ENCODE data around the gene UBFD1. TPM values are rescaled to one million over a fixed set of nuclear protein-coding genes. Genes with fewer than 3 reads are reported as not detected.
"Not testable (repeated sequence)": the region's sequence is repeated elsewhere in the genome, so short reads cannot be mapped to it uniquely, and the experiment has no call there.

The UBFD1 gene
- polyA plus RNA-seq, 2 of the 4 experiments (the other 2 are of a cell fraction): 60.0 to 78.0 TPM

- POLR2A ChIA-PET: no interaction called here
- CTCF ChIA-PET: interaction anchor here (0.8 to 2.0 kb wide), 2 partner anchors 11 to 22 kb away, joined by 3 to 5 read pairs; partner anchors contain the start of gene UBFD1
- WGBS (ENCODE audit: missing lambda C conversion rate): 92% methylated on average over 4 of the region's 4 CpGs
These were observed 21.8 kb downstream of the UBFD1 start for GRCh38 chr16:23579371-23579770.

GRCh38 chr16:23580391-23580790 is 22.9 kb downstream of the UBFD1 start:
- ATAC-seq (no peak), DNase-seq (ENCODE audit: low read depth in 1 of 2, low spot score in 1 of 2) (no peak), FAIRE-seq (no peak)
- H3K27ac ChIP-seq: no peak overlapping the region
- TF ChIP-seq CBX2 (IDR thresholded peaks at IDR 0.05; ENCODE audit: borderline replicate concordance, low read depth) (no peak), E2F6 (IDR thresholded peaks at IDR 0.05; ENCODE audit: borderline replicate concordance, low read depth) (no peak), FOSL2 (IDR thresholded peaks at IDR 0.05) (no peak), FOSL2 (CRISPR knock-in tag; IDR thresholded peaks at IDR 0.05) (no peak), FOSB (CRISPR knock-in tag; IDR thresholded peaks at IDR 0.05) (no peak), ESRRA (IDR thresholded peaks at IDR 0.05; ENCODE audit: borderline replicate concordance, low read length) (no peak), CBX8 (IDR thresholded peaks at IDR 0.05) (no peak), TP53 (CRISPR knock-in tag; IDR thresholded peaks at IDR 0.05) (no peak), GATA3 (IDR thresholded peaks at IDR 0.05; ENCODE audit: borderline replicate concordance) (no peak), MAZ (IDR thresholded peaks at IDR 0.05; ENCODE audit: borderline replicate concordance, low read depth, low read length) (no peak), ELK1 (IDR thresholded peaks at IDR 0.05; ENCODE audit: low read depth, low read length) (no peak), JUNB (IDR thresholded peaks at IDR 0.05) (no peak), HOXB5 (CRISPR knock-in tag; IDR thresholded peaks at IDR 0.05) (no peak)
- ChIA-PET POLR2A (no interaction called here), CTCF (interaction anchor here (2.0 kb wide), 1 partner anchor 10 kb away, joined by 5 read pairs; no protein-coding TSS in a partner anchor)
- no peak overlapping the region for H3K4me2 ChIP-seq
- H3K9me3 ChIP-seq: no peaks in the 10 kb centered on the region
- H3K4me3 ChIP-seq: no peak overlapping the region
- no peaks in the 10 kb centered on the region for H3K4me1 ChIP-seq

More at GRCh38 chr16:23579371-23579770, 21.8 kb downstream of the UBFD1 start:
- H3K27ac ChIP-seq: no peak overlapping the region
- ATAC-seq (no peak), DNase-seq (ENCODE audit: low read depth in 1 of 2, low spot score in 1 of 2) (no peak), FAIRE-seq (no peak)
- no peaks in the 10 kb centered on the region for H3K4me1 ChIP-seq
- H3K9me3 ChIP-seq: no peaks in the 10 kb centered on the region
- TF ChIP-seq POLR2AphosphoS2 (conservative IDR thresholded peaks at IDR 0.05; ENCODE audit: low read length) (no peak), ZC3H11A (IDR thresholded peaks at IDR 0.05) (no peak), SREBF2 (IDR thresholded peaks at IDR 0.05) (no peak), POLR2A (IDR thresholded peaks at IDR 0.05; ENCODE audit: low read length) (no peak), NFE2L2 (conservative IDR thresholded peaks at IDR 0.05; ENCODE audit: low read length) (no peak), JUN (IDR thresholded peaks at IDR 0.05) (no peak), HOXB13 (CRISPR knock-in tag; IDR thresholded peaks at IDR 0.05; ENCODE audit: low read depth) (no peak)
- no peak overlapping the region for H3K4me3 ChIP-seq
- H3K4me2 ChIP-seq: no peak overlapping the region

- Histone ChIP-seq H3K4me2 (no peak overlapping the region), H3K9me3 (no peaks in the 10 kb centered on the region), H3K4me3 (no peak overlapping the region), H3K27ac (no peak overlapping the region), H3K4me1 (no peaks in the 10 kb centered on the region)
- TF ChIP-seq MAX (IDR thresholded peaks at IDR 0.05) (no peak), JUNB (IDR thresholded peaks at IDR 0.05) (no peak), HMGXB4 (CRISPR knock-in tag; IDR thresholded peaks at IDR 0.05; ENCODE audit: borderline replicate concordance) (no peak), RNF2 (IDR thresholded peaks at IDR 0.05; ENCODE audit: borderline replicate concordance, low read depth) (no peak), KDM1A (IDR thresholded peaks at IDR 0.05; ENCODE audit: low read depth) (no peak), CEBPB (IDR thresholded peaks at IDR 0.05) (no peak), NR3C1 (IDR thresholded peaks at IDR 0.05) (no peak)
- ATAC-seq: peak in 1 of 2 experiments; percentile 20; a peak in 1 of 6 replicates
- FAIRE-seq: no peak
- no peak for DNase-seq (ENCODE audit: low read depth in 1 of 2, low spot score in 1 of 2)
- ChIA-PET POLR2A (no interaction called here), CTCF (interaction anchor here (0.6 to 1.6 kb wide), 4 partner anchors 11 to 27 kb away, joined by 3 to 5 read pairs (median 4); partner anchors contain the start of genes EARS2 and UBFD1)
These were observed 24.2 kb downstream of the UBFD1 start for GRCh38 chr16:23581764-23582163.

GRCh38 chr16:23583271-23583670 is 25.7 kb downstream of the UBFD1 start:
- FAIRE-seq: not testable (repeated sequence)

More at GRCh38 chr16:23583271-23583670, 25.7 kb downstream of the UBFD1 start:
- ATAC-seq; H3K27ac ChIP-seq; POLR2A ChIA-PET; H3K9me3 ChIP-seq; H3K4me1 ChIP-seq; H3K4me3 ChIP-seq; DNase-seq (ENCODE audit: low read depth in 1 of 2, low spot score in 1 of 2); H3K4me2 ChIP-seq: not testable (repeated sequence)
- WGBS (ENCODE audit: missing lambda C conversion rate): 91% methylated on average over 15 of the region's 30 CpGs
- CTCF ChIA-PET: interaction anchor here (0.6 kb wide), 1 partner anchor 569 kb away, joined by 3 read pairs; no protein-coding TSS in a partner anchor

Measured in A549 (cell line).